Measurements from ENCODE around the gene DIDO1. TPM values are rescaled to one million over a fixed set of nuclear protein-coding genes. Genes with fewer than 3 reads are reported as not detected.

DIDO1 gene
- polyA plus RNA-seq, 2 of the 4 experiments (the other 2 are of a cell fraction) = 12.6 to 14.8 TPM

GRCh38 chr20:62907384-62908317 is 18.7 kb downstream of the DIDO1 start:
- Histone ChIP-seq H3K27ac (no peak overlapping the region), H3K4me1 (no peaks in the 10 kb centered on the region), H3K4me3 (no peak overlapping the region), H3K4me2 (no peak overlapping the region), H3K9me3 (no peaks in the 10 kb centered on the region)
- DNase-seq (ENCODE audit: low read depth in 1 of 2, low spot score in 1 of 2) (no peak), FAIRE-seq (no peak), ATAC-seq (peak in 1 of 2 experiments; percentile 74; a peak in 3 of 6 replicates)
- 83% methylated on average over 15 of the region's 16 CpGs for WGBS (ENCODE audit: missing lambda C conversion rate)
- ChIA-PET CTCF (interaction anchor here (0.6 to 22.6 kb wide), 20 partner anchors 2 to 119 kb away, joined by 3 to 368 read pairs (median 6); partner anchors contain the start of gene DIDO1), POLR2A (no interaction called here)
- TF ChIP-seq BHLHE40 (IDR thresholded peaks at IDR 0.05; ENCODE audit: low read depth, low read length) (no peak), CBX8 (IDR thresholded peaks at IDR 0.05) (no peak), CTCF (IDR thresholded peaks at IDR 0.05) (peak; percentile 43)

GRCh38 chr20:62906647-62907375 is 19.5 kb downstream of the DIDO1 start:
- ChIA-PET POLR2A (no interaction called here), CTCF (interaction anchor here (0.6 to 22.6 kb wide), 18 partner anchors 1 to 119 kb away, joined by 3 to 368 read pairs (median 6); partner anchors contain the start of gene DIDO1)
- 95% methylated on average over 30 of the region's 31 CpGs for WGBS (ENCODE audit: missing lambda C conversion rate)
- Histone ChIP-seq H3K4me1 (no peaks in the 10 kb centered on the region), H3K9me3 (no peaks in the 10 kb centered on the region), H3K4me3 (no peak overlapping the region), H3K27ac (no peak overlapping the region), H3K4me2 (no peak overlapping the region)
- DNase-seq (ENCODE audit: low read depth in 1 of 2, low spot score in 1 of 2) = no peak
- ATAC-seq = no peak
- TF ChIP-seq MAX (IDR thresholded peaks at IDR 0.05) (no peak), RARB (CRISPR knock-in tag; IDR thresholded peaks at IDR 0.05) (no peak), HOXB13 (CRISPR knock-in tag; IDR thresholded peaks at IDR 0.05; ENCODE audit: low read depth) (no peak), SMC3 (IDR thresholded peaks at IDR 0.05) (no peak), FOSL2 (IDR thresholded peaks at IDR 0.05) (no peak), FOSL2 (CRISPR knock-in tag; IDR thresholded peaks at IDR 0.05) (no peak), TP53 (CRISPR knock-in tag; IDR thresholded peaks at IDR 0.05) (no peak), RNF2 (IDR thresholded peaks at IDR 0.05; ENCODE audit: borderline replicate concordance, low read depth) (no peak), RFX5 (IDR thresholded peaks at IDR 0.05) (no peak), HOXB5 (CRISPR knock-in tag; IDR thresholded peaks at IDR 0.05) (no peak)
- FAIRE-seq = no peak

GRCh38 chr20:62906209-62906608 is 20.1 kb downstream of the DIDO1 start:
- TF ChIP-seq NFE2L2 (conservative IDR thresholded peaks at IDR 0.05; ENCODE audit: low read length) (no peak), HOXA7 (CRISPR knock-in tag; IDR thresholded peaks at IDR 0.05) (no peak), ATOH8 (CRISPR knock-in tag; IDR thresholded peaks at IDR 0.05; ENCODE audit: low read depth) (no peak), BCL3 (IDR thresholded peaks at IDR 0.05) (no peak), RFX5 (IDR thresholded peaks at IDR 0.05) (no peak), HOXB13 (CRISPR knock-in tag; IDR thresholded peaks at IDR 0.05; ENCODE audit: low read depth) (no peak), ZSCAN20 (CRISPR knock-in tag; IDR thresholded peaks at IDR 0.05) (no peak), NPAS2 (CRISPR knock-in tag; IDR thresholded peaks at IDR 0.05; ENCODE audit: borderline replicate concordance) (no peak), FOSL2 (IDR thresholded peaks at IDR 0.05) (no peak), FOSL2 (CRISPR knock-in tag; IDR thresholded peaks at IDR 0.05) (no peak), CHD2 (IDR thresholded peaks at IDR 0.05; ENCODE audit: low read length, partially characterized antibody) (no peak), POLR2AphosphoS2 (conservative IDR thresholded peaks at IDR 0.05; ENCODE audit: low read length) (no peak), CBX8 (IDR thresholded peaks at IDR 0.05) (no peak)
- no peak overlapping the region for H3K27ac ChIP-seq
- DNase-seq (ENCODE audit: low read depth in 1 of 2, low spot score in 1 of 2) (no peak), ATAC-seq (no peak), FAIRE-seq (no peak)
- POLR2A ChIA-PET = no interaction called here
- H3K9me3 ChIP-seq = no peaks in the 10 kb centered on the region
- no peaks in the 10 kb centered on the region for H3K4me1 ChIP-seq
- CTCF ChIA-PET = interaction anchor here (0.7 to 18.3 kb wide), 2 partner anchors 12 to 16 kb away, joined by 3 to 368 read pairs; partner anchors contain the start of gene DIDO1
- no peak overlapping the region for H3K4me3 ChIP-seq
- 94% methylated on average over 15 of the region's 16 CpGs for WGBS (ENCODE audit: missing lambda C conversion rate)
- H3K4me2 ChIP-seq = no peak overlapping the region

All from A549 (cell line).